Kidney (tissue), 14 donors: ENCODE measurements around the gene FSTL5. TPM values are rescaled to one million over a fixed set of nuclear protein-coding genes. Genes with fewer than 3 reads are reported as not detected.

Source experiments
- DNase-seq, 5 donors: peaks; one replicate each; pipeline ENCODE4 v3.0.0-alpha.2; 2013 to 2020
- FAIRE-seq: peaks from 2 replicates; lab custom pipeline; 2012; peaks lifted over from hg19 to GRCh38; lab: Jason Lieb, UNC
- H3K27ac ChIP-seq, 2 donors: one replicate each; pipeline ENCODE4 v1.7.0; 2013; ENCODE audit warnings: low read depth in 2 of 2, low read length in 2 of 2, inconsistent platforms in 1 of 2
- H3K27me3 ChIP-seq: one replicate; pipeline ENCODE4 v1.7.1; 2013; ENCODE audit warnings: low read length, inconsistent platforms; ENCODE audit not compliant: control insufficient read depth, insufficient read depth
- H3K36me3 ChIP-seq, 3 donors: one replicate each; pipeline versions ENCODE4 v1.7.0 to v1.7.1; 2013; ENCODE audit warnings: low read length in 3 of 3, control low read depth in 1 of 3, inconsistent platforms in 1 of 3; ENCODE audit not compliant: insufficient read depth in 3 of 3, control insufficient read depth in 2 of 3
- H3K4me1 ChIP-seq, 3 donors: one replicate each; pipeline versions ENCODE4 v1.7.0 to v1.7.1; 2013; ENCODE audit warnings: low read length in 3 of 3, inconsistent platforms in 1 of 3, low read depth in 1 of 3; ENCODE audit not compliant: control insufficient read depth in 2 of 3, insufficient read depth in 2 of 3
- H3K4me3 ChIP-seq, 3 donors: one replicate each; pipeline versions ENCODE4 v1.7.0 to v1.8.1; 2013; ENCODE audit warnings: low read length in 3 of 3, control low read depth in 1 of 3, inconsistent platforms in 1 of 3
- H3K9ac ChIP-seq, 3 donors: one replicate each; pipeline versions ENCODE4 v1.7.0 to v1.7.1; 2013; ENCODE audit warnings: low read length in 3 of 3, control low read depth in 1 of 3, inconsistent platforms in 1 of 3
- H3K9me3 ChIP-seq, 3 donors: one replicate each; pipeline versions ENCODE4 v1.7.0 to v1.7.1; 2013; ENCODE audit warnings: low read length in 3 of 3, control low read depth in 1 of 3, inconsistent platforms in 1 of 3; ENCODE audit not compliant: control insufficient read depth in 2 of 3, insufficient read depth in 1 of 3
- intact Hi-C: fragments of 100-400 bp; cut with DNase I; formaldehyde crosslinking; loops from one replicate; pipeline ENCODE4 v1.11.1; 2022
- polyA plus RNA-seq: library from polyadenylated mRNA; stranded (reverse); fragments of 350-450 nt; fragmentation: Illumina TruSeq; extraction: RNeasy Lipid Tissue Mini Kit (QIAGEN cat#74804); gene quantifications from one replicate; pipeline ENCODE4 v1.2.3, GENCODE V29; 2014; ENCODE audit warnings: low read depth, low replicate concordance; ENCODE audit not compliant: insufficient read depth
- total RNA-seq: library from RNA; stranded (reverse); fragmentation: NEBNext Ultra II Directional; extraction: Animal tissue kit (Norgen Biotek cat#: 25700); gene quantifications from one replicate; pipeline ENCODE4 v1.2.1, GENCODE V29; 2021
- TF ChIP-seq, protein P1 (sequence below): IDR thresholded peaks from 3 replicates; pipeline ENCODE4 v1.5.1; 2012; ENCODE audit warnings: mild to moderate bottlenecking, moderate library complexity, borderline replicate concordance; ENCODE audit not compliant: insufficient read depth; ENCODE audit errors: extremely low read depth
- donor health status: control.
- donor health status: control.
- donor health status: control.
- donor health status: control.
- donor health status: control.
- donor health status: DM: yes; HTN: yes; CAD: no.
- donor health status: Normal renal cell carcinoma (clear cell type).

Gene FSTL5
- total and polyA plus RNA-seq, 2 donors from 2014 or later: 0.09 TPM; not detected in 1

DNA sequence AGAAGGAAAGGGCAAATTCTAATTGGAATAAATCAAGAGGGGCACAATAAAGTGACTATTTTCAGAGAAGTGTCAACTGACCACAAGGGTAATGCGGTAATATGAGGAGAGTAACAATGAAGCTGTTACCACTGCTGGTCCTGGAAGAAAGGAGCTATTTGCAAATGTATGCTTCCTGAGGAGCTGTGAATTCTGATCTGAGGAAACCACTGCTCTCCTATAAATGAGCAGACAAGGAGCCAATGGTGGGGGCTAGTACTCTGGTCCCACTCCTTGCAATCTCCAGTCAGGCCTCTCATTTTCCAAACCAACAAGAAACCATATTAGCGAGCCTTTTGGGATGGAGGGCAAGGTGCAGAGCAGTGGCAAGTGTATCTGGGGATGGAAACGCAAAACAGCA, 770.2 kb downstream of the FSTL5 start:
- H3K9ac ChIP-seq: no peak overlapping the region
- no peak for FAIRE-seq
- TF ChIP-seq, protein P1, sequence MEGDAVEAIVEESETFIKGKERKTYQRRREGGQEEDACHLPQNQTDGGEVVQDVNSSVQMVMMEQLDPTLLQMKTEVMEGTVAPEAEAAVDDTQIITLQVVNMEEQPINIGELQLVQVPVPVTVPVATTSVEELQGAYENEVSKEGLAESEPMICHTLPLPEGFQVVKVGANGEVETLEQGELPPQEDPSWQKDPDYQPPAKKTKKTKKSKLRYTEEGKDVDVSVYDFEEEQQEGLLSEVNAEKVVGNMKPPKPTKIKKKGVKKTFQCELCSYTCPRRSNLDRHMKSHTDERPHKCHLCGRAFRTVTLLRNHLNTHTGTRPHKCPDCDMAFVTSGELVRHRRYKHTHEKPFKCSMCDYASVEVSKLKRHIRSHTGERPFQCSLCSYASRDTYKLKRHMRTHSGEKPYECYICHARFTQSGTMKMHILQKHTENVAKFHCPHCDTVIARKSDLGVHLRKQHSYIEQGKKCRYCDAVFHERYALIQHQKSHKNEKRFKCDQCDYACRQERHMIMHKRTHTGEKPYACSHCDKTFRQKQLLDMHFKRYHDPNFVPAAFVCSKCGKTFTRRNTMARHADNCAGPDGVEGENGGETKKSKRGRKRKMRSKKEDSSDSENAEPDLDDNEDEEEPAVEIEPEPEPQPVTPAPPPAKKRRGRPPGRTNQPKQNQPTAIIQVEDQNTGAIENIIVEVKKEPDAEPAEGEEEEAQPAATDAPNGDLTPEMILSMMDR: no peak
- no peak overlapping the region for H3K27ac ChIP-seq
- H3K4me3 ChIP-seq: no peak overlapping the region
- H3K36me3 ChIP-seq: no peaks in the 10 kb centered on the region
- H3K9me3 ChIP-seq: no peaks in the 10 kb centered on the region
- intact Hi-C loops: no loop called here
- H3K27me3 ChIP-seq: no peaks in the 10 kb centered on the region
- H3K4me1 ChIP-seq: no peaks in the 10 kb centered on the region
- no peak for DNase-seq

DNA sequence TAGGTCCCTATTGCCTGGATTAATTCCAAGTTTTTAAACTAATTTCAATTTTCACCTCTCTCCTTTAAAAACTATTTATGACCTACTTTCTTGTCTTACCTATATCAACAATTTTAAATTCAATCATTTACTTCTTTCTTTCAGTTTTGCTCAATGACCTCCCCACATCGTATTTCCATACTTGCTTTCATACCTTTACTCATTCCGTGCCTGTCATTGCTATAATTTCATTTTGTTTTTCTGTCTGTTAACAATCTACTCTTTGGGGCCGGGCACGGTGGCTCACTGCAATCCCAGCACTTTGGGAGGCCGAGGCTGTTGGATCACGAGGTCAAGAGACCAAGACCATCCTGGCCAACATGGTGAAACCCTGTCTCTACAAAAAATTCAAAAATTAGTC, 781.1 kb downstream of the FSTL5 start:
- H3K27me3 ChIP-seq: no peaks in the 10 kb centered on the region
- DNase-seq (no peak), FAIRE-seq (no peak)
- no peak overlapping the region for H3K9ac ChIP-seq
- TF ChIP-seq, protein P1: no peak
- intact Hi-C loops: no loop called here
- H3K9me3 ChIP-seq: no peaks in the 10 kb centered on the region
- H3K4me1 ChIP-seq: no peaks in the 10 kb centered on the region
- no peak overlapping the region for H3K27ac ChIP-seq
- H3K4me3 ChIP-seq: no peak overlapping the region
- no peaks in the 10 kb centered on the region for H3K36me3 ChIP-seq

DNA sequence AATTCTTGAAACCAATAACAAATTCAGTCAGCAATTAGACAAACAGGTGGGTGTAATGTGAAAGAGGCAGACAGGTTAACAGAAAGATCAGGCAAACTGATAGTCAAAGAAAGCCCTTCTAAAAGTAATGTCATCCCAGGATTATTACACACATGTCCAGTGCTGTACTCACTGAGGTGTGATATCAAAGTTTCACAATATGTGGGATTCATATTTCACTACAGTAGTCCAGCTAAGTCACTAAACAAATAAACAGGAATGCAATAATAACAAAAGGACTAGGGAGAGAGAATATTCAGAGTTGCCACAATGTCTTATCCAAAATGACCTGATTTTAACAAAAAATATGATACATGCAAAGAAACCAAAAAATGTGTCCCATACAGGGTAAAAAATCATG, 787.5 kb downstream of the FSTL5 start:
- Histone ChIP-seq H3K9ac (no peak overlapping the region), H3K36me3 (no peaks in the 10 kb centered on the region), H3K27ac (no peak overlapping the region), H3K4me1 (no peaks in the 10 kb centered on the region), H3K9me3 (no peaks in the 10 kb centered on the region), H3K27me3 (no peaks in the 10 kb centered on the region), H3K4me3 (no peak overlapping the region)
- DNase-seq: no peak
- TF ChIP-seq, protein P1: no peak
- intact Hi-C loops: no loop called here
- no peak for FAIRE-seq

DNA sequence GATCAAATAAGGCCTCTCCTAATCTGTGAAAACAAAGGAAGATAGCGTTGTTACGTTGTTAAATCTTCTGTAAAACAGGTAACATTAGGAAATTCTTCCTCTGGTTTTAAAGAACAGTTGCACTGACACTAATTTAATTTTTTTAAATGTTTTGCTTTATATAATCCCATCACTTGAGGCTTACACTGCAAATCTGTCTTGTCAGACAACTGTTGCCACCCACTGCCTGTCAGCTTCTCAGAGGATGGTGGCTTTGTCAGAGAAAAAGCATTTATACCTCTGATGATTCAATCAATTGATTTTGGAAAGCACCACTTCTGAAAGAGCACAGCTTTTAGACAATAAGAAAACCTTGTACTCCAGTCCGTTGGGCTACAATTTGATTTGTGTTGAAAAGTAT, 799.1 kb downstream of the FSTL5 start:
- intact Hi-C loops: no loop called here
- TF ChIP-seq, protein P1: no peak

More for the DNA sequence above, 799.1 kb downstream of the FSTL5 start:
- Histone ChIP-seq H3K9ac (no peak overlapping the region), H3K27ac (no peak overlapping the region), H3K4me3 (no peak overlapping the region), H3K27me3 (no peaks in the 10 kb centered on the region), H3K9me3 (no peaks in the 10 kb centered on the region), H3K36me3 (no peaks in the 10 kb centered on the region), H3K4me1 (no peaks in the 10 kb centered on the region)
- FAIRE-seq (no peak), DNase-seq (no peak)
